HG02763 (cell line): ENCODE results near the gene KCTD19.

ENCODE experiments used
- ATAC-seq: cut with Tn5 transposase; IDR thresholded peaks from one replicate; pipeline ENCODE4 v1.9.1; 2021; ENCODE audit warnings: mild to moderate bottlenecking, moderate library complexity; ENCODE audit not compliant: unreplicated experiment

KCTD19 gene

GRCh38 chr16:67284699-67285646 lies 41.6 kb downstream of the KCTD19 start:
- ATAC-seq: no peak

DNA sequence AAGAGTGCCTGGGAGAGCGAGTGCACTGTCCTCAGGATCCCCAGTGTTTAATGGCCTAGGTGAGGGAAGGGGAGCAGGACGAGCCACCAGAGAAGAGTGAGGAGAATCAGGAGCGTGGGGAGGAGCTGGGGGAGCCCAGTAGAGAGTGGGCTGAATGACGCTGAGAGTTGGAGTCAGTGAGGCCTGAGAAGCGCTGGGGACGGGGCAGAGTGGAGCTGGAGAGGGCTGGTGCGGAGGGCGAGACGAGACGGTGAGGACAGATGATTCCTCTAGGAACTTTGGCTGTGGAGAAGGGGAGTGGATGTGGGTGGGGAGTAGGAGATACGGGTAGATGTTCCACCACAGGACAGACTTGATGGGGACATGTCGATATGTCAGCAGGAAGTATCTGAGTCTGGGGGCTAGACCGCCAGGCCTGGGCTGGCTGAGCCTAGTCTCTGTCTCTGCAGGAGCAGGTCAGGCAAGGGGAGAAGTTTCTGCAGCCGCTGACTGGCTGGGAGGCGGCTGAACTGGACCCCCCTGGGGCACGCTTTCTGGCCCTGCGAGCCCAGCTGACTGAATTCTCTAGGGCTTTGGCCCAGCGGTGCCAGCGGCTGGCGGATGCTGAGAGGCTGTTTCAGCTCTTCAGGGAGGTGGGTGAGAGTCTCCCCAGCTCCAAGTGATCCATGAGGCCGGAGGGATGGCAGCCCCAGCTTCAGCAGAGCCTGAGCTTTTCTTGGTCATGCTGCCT lies 42.5 kb downstream of the KCTD19 start:
- no peak for ATAC-seq

DNA sequence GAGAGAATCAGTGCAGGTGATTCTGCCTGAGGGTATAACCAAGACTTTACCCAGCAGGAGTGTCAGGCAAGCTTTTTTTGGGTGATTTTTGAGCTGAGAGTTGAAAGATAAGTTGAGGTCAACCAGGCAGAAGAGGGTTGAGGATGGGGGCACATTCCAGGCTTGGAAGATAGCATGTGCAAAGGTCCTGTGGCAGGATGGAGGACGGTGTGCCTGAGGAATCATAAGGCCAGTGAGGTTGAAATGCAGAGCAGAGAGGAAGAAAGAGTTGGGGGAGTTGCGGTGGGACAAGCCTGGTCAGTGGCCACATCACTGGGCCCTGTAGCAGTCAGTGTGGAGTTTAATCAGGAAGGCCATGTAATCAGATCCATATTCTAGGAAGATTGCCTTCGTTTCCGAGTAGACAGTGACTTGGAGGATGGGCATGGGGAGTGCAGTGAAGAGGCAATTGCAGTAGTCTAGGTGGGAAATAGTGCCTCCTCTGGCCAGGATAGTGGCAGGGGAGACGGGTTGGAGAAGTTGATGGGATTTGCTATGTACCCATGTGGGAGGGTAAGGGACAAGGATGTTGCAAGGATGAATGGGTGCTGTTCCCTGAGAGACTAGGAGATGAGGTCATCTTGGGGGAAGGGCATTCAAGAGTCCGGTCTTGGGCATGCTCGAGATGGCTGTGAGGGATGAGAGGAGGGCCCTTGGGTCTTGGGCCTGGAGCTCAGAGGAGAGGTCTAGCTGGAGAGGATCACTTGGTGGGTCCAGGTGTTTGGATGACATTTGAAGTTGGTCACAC lies 43.3 kb downstream of the KCTD19 start:
- ATAC-seq: no peak

DNA sequence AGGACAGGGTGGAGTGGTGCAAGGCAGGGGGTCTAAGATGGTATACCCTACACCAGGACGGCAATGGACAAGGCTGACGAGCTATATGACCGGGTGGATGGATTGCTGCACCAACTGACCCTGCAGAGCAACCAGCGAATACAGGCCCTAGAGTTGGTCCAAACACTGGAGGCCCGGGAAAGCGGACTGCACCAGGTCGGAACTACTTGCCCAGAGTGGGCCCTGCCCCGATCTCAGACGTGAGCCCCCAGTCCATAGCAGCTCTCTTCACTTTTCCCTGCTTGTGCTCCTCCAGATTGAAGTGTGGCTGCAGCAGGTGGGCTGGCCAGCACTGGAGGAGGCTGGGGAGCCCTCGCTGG lies 44.1 kb downstream of the KCTD19 start:
- no peak for ATAC-seq

- ATAC-seq: no peak
These were observed 44.8 kb downstream of the KCTD19 start for GRCh38 chr16:67281536-67282446.

- ATAC-seq: no peak
These were observed 46.2 kb downstream of the KCTD19 start for GRCh38 chr16:67280090-67281015.

DNA sequence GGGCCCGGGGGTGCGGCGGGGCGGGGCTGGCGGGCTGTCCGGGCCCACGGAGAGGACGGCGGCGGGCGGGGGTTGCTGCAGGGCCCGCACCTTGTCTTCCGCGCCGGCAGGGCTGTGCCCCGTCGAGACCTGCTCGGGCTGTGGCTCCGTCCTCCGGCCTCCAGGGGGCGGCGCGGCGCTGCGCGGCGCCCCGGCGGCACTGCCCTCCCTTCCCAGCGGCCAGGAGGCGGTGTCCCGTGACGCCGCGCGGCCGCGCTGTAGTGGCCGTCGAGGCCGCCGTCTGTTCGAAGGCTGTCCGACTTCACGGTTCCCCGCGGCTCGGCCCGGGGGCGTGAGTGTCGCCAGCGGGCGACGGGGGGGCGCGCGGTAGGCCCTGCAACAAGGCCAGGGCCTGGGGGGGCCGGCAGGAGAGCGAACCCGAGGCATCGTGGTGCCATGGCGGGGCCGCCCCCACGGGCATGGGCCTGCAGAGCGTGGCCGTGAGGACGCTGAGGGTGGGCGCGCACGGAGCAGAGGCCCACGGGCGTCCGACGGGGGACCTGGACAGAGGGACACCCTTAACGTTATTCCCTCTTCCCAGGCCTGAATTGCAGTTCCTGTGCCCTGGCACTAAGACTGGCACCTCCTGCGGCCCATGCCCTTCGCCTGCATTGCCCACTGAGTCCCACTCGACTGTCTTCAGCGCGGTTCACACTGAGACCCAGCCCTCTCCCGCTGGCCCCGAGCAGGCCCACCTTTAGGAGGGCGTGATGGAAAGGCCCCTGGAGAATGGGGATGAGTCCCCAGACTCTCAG lies 47.0 kb downstream of the KCTD19 start, which contains the start of gene PLEKHG4:
TSS of gene PLEKHG4 (plus strand) at position 237 of the 794 bp plus-strand sequence. CDS start at position 750, 513 bp downstream.
- ATAC-seq: peak; percentile 80

DNA sequence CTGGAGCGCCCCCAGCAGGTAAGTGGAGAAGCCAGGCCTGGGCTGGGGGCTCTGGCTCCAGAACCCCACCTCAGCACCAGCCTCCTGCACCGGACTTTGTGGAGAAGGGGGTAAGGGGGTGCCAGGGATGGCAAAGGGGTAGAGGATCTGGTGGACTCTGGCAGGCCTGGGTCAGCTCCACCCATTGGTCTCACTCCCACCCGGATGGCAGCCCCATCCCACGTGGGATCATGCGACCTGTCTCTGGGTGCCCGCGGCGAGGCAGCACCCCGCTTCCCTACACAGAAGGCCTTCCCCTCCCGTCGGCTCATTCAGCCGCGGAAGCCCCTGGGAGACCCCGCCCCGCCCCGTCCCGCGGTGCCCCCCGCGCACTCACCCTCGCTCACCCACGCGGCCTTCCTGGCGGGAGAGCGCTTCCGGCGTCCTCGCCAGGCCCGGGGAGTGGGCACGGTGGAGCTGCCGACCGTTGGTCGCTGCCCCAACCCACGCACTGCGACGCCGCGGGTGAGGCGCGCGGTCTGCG lies 47.7 kb downstream of the KCTD19 start:
- peak; percentile 27 for ATAC-seq

- no peak for ATAC-seq
These were observed 48.4 kb downstream of the KCTD19 start for GRCh38 chr16:67277999-67278772.

- ATAC-seq: no peak
These were observed 49.1 kb downstream of the KCTD19 start for GRCh38 chr16:67277294-67277998.

DNA sequence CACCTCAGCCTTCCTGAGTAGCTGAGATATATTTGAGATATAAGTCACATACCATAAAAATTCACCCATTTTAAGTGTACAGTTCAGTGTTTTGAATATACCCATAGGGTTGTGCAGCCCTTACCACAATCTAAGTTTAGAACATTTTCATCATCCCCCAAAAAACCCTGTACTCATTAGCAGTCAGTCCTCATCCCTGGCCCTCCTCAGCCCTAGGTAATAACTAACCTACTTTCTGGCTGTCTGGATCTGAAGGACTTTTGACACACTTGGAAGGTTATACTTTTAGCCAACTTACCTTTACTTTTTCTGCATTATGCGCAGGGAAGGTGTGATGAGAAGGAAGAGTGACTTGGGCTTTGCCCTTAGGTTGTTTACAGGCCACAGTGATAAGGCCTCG lies 51.2 kb downstream of the KCTD19 start:
- no peak for ATAC-seq

- no peak for ATAC-seq
These were observed 55.1 kb downstream of the KCTD19 start for GRCh38 chr16:67271446-67271845.

GRCh38 chr16:67270931-67271338 lies 55.6 kb downstream of the KCTD19 start:
- ATAC-seq: no peak

GRCh38 chr16:67269766-67270165 lies 56.8 kb downstream of the KCTD19 start:
- ATAC-seq: no peak

GRCh38 chr16:67268136-67268579 lies 58.4 kb downstream of the KCTD19 start:
- no peak for ATAC-seq

GRCh38 chr16:67265834-67266233 lies 60.7 kb downstream of the KCTD19 start:
- no peak for ATAC-seq

- no peak for ATAC-seq
These were observed 61.7 kb downstream of the KCTD19 start for GRCh38 chr16:67264866-67265265.
